Suprapubic skin (tissue), 4 donors: Measurements from ENCODE around the gene ZC3H8.
"Not testable (repeated sequence)": the region's sequence is repeated elsewhere in the genome, so short reads cannot be mapped to it uniquely, and the experiment has no call there.

Experiments
- CTCF ChIP-seq, 2 donors: fragments of 200-600 bp in 1 of 2; fragments of 450-650 bp in 1 of 2; sonication (generic) in 1 of 2; IDR thresholded peaks; one replicate each; pipeline ENCODE4 v1.5.1; 2016 to 2019; ENCODE audit warnings: antibody characterized with exemption in 2 of 2, mild to moderate bottlenecking in 1 of 2, moderate library complexity in 1 of 2
- EP300 ChIP-seq: sonication (generic); formaldehyde crosslinking; IDR thresholded peaks from one replicate; pipeline ENCODE4 v1.6.1; 2017; ENCODE audit warnings: antibody characterized with exemption
- POLR2A ChIP-seq, 2 donors: fragments of 450-650 bp; IDR thresholded peaks; one replicate each; pipeline ENCODE4 v1.6.1; 2017; ENCODE audit warnings: antibody characterized with exemption in 2 of 2, mild to moderate bottlenecking in 2 of 2, moderate library complexity in 2 of 2
- POLR2AphosphoS5 ChIP-seq, 3 donors: sonication (generic); formaldehyde crosslinking; IDR thresholded peaks; one replicate each; pipeline ENCODE4 v1.6.1; 2017; ENCODE audit warnings: antibody characterized with exemption in 3 of 3

- TF ChIP-seq EP300; POLR2AphosphoS5 (IDR thresholded peaks at IDR 0.05); POLR2A (IDR thresholded peaks at IDR 0.05); CTCF (IDR thresholded peaks at IDR 0.05): not testable (repeated sequence)
These were observed 46.9 kb downstream of the ZC3H8 start for GRCh38 chr2:112207905-112208304.
